ENCODE measurements around the gene GCSAML.

GRCh38 chr1:247528812-247529474, 20.0 kb upstream of the GCSAML start:
- TF ChIP-seq PKNOX1 (IDR thresholded peaks at IDR 0.05) (no peak), ZNF384 (IDR thresholded peaks at IDR 0.05) (no peak), TARDBP (IDR thresholded peaks at IDR 0.05) (no peak), SP1 (IDR thresholded peaks at IDR 0.05) (no peak), SUZ12 (IDR thresholded peaks at IDR 0.05) (no peak), FOXM1 (IDR thresholded peaks at IDR 0.05; ENCODE audit: borderline replicate concordance) (no peak), ARNT (IDR thresholded peaks at IDR 0.05) (no peak), NFRKB (IDR thresholded peaks at IDR 0.05) (no peak)

All from HEK293T (cell line).